HG02588 (cell line): Measurements from ENCODE around the gene VRK2.
"Not testable (repeated sequence)": the region's sequence is repeated elsewhere in the genome, so short reads cannot be mapped to it uniquely, and the experiment has no call there.

Experiments
- ATAC-seq: cut with Tn5 transposase; IDR thresholded peaks from one replicate; pipeline ENCODE4 v1.9.1; 2021; ENCODE audit warnings: mild to moderate bottlenecking, moderate library complexity; ENCODE audit not compliant: unreplicated experiment

The VRK2 gene

GRCh38 chr2:58052978-58053377 lies 6.4 kb downstream of the VRK2 start:
- ATAC-seq: no peak

GRCh38 chr2:58054264-58054663 lies 7.7 kb downstream of the VRK2 start:
- no peak for ATAC-seq

GRCh38 chr2:58055033-58055786 lies 8.6 kb downstream of the VRK2 start:
- ATAC-seq: no peak

- ATAC-seq: no peak
Measured at GRCh38 chr2:58056192-58056916, 9.7 kb downstream of the VRK2 start.

GRCh38 chr2:58057707-58058530 lies 11.3 kb downstream of the VRK2 start:
- ATAC-seq: no peak

GRCh38 chr2:58063641-58064040 lies 17.0 kb downstream of the VRK2 start:
- ATAC-seq: no peak

GRCh38 chr2:58064086-58064485 lies 17.5 kb downstream of the VRK2 start:
- no peak for ATAC-seq

GRCh38 chr2:58065248-58065647 lies 18.6 kb downstream of the VRK2 start:
- ATAC-seq: no peak

GRCh38 chr2:58067001-58067400 lies 20.4 kb downstream of the VRK2 start:
- no peak for ATAC-seq

- ATAC-seq: no peak
Measured at GRCh38 chr2:58070765-58071164, 24.2 kb downstream of the VRK2 start.

GRCh38 chr2:58072102-58072501 lies 25.5 kb downstream of the VRK2 start:
- no peak for ATAC-seq

- ATAC-seq: no peak
Measured at GRCh38 chr2:58073008-58073407, 26.4 kb downstream of the VRK2 start.

- ATAC-seq: no peak
Measured at GRCh38 chr2:58073751-58074150, 27.1 kb downstream of the VRK2 start.

GRCh38 chr2:58081000-58081399 lies 34.4 kb downstream of the VRK2 start:
- no peak for ATAC-seq

GRCh38 chr2:58089081-58089480 lies 42.5 kb downstream of the VRK2 start:
- no peak for ATAC-seq

GRCh38 chr2:58092772-58093171 lies 46.2 kb downstream of the VRK2 start:
- not testable (repeated sequence) for ATAC-seq

- ATAC-seq: no peak
Measured at GRCh38 chr2:58097025-58097424, 50.4 kb downstream of the VRK2 start.

- ATAC-seq: no peak
Measured at GRCh38 chr2:58098254-58099095, 51.9 kb downstream of the VRK2 start.

GRCh38 chr2:58099096-58099769 lies 52.6 kb downstream of the VRK2 start:
- ATAC-seq: no peak

GRCh38 chr2:58101500-58101899 lies 54.9 kb downstream of the VRK2 start:
- no peak for ATAC-seq
